NCI-H2107 treated with DMSO at 0.1 percent for 48 hours (cell line): ENCODE results near the gene JPH4.

Experiments
- DNase-seq: peaks from one replicate; lab custom pipeline; 2025; ENCODE audit not compliant: unreplicated experiment; lab: John Stamatoyannopoulos, UW

Gene JPH4

GRCh38 chr14:23578560-23579310, at the start of gene JPH4:
Gene JPH4, minus strand, starts transcription at chr14:23578790. Its CDS starts 1,337 bp downstream, at chr14:23577453.
- no peak for DNase-seq

- DNase-seq, result no peak
Observed at GRCh38 chr14:23627961-23628360, 49.4 kb upstream of the JPH4 start.

- no peak for DNase-seq
Observed at GRCh38 chr14:23626946-23627345, 48.4 kb upstream of the JPH4 start.

GRCh38 chr14:23624830-23625404, 46.3 kb upstream of the JPH4 start:
- no peak for DNase-seq

- no peak for DNase-seq
Observed at GRCh38 chr14:23623962-23624361, 45.4 kb upstream of the JPH4 start.

- no peak for DNase-seq
Observed at GRCh38 chr14:23622990-23623389, 44.4 kb upstream of the JPH4 start.

GRCh38 chr14:23621932-23622730, 43.5 kb upstream of the JPH4 start:
- DNase-seq, result no peak

- no peak for DNase-seq
Observed at GRCh38 chr14:23621204-23621931, 42.8 kb upstream of the JPH4 start.

GRCh38 chr14:23620177-23620702, 41.6 kb upstream of the JPH4 start:
- no peak for DNase-seq

GRCh38 chr14:23618415-23618988, 39.9 kb upstream of the JPH4 start:
- no peak for DNase-seq

GRCh38 chr14:23617539-23617938, 38.9 kb upstream of the JPH4 start:
- no peak for DNase-seq

GRCh38 chr14:23615856-23616255, 37.3 kb upstream of the JPH4 start:
- no peak for DNase-seq

- no peak for DNase-seq
Observed at GRCh38 chr14:23614395-23614828, 35.8 kb upstream of the JPH4 start.

- no peak for DNase-seq
Observed at GRCh38 chr14:23613242-23614070, 34.9 kb upstream of the JPH4 start.

- no peak for DNase-seq
Observed at GRCh38 chr14:23612802-23613201, 34.2 kb upstream of the JPH4 start.

GRCh38 chr14:23612354-23612732, 33.8 kb upstream of the JPH4 start:
- DNase-seq, result no peak

GRCh38 chr14:23610815-23611289, 32.3 kb upstream of the JPH4 start:
- DNase-seq, result no peak

- no peak for DNase-seq
Observed at GRCh38 chr14:23610090-23610814, 31.7 kb upstream of the JPH4 start.
